GM18507 (cell line): ENCODE results near the gene TPRX1.
"Not testable (repeated sequence)": the region's sequence is repeated elsewhere in the genome, so short reads cannot be mapped to it uniquely, and the experiment has no call there.

ENCODE experiments used
- DNase-seq: peaks from one replicate; pipeline ENCODE4 v3.0.0; 2011; ENCODE audit warnings: low read depth; ENCODE audit not compliant: insufficient read length; ENCODE audit errors: extremely low spot score
- FAIRE-seq: peaks from 2 replicates; lab custom pipeline; 2011; peaks lifted over from hg19 to GRCh38; lab: Jason Lieb, UNC

Gene TPRX1, protein sequence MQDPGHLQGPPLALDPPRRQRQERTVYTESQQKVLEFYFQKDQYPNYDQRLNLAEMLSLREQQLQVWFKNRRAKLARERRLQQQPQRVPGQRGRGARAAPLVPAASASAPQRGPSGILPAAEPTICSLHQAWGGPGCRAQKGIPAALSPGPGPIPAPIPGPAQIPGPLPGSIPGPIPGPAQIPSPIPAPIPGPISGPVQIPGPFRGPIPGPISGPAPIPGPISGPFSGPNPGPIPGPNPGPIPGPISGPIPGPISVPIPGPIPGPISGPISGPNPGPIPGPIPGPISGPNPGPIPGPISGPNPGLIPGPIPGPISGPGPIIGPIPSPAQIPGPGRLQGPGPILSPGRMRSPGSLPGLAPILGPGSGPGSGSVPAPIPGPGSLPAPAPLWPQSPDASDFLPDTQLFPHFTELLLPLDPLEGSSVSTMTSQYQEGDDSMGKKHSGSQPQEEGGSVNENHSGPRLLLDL

DNA sequence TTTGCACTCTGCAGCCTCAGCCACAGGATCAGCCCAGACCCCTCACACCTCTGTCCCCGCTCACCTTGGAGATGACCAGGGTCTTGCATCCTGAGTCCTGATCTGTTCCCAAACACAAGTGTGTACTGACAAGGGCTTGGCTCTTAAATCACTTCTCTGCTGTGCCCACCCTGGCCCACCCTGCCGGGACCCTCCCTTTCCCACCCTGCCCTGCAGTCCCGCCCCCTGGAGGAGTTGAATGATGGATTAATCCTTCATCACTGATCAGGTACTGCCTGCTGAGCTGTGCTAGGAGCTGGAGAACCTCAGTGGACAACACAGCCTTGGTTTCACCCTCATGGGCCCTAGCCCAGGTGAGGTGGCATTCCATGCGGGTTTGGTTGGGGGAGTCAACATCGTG lies at the start of gene TPRX1:
Gene TPRX1, minus strand, starts transcription at position 101 of the 400 bp plus-strand sequence. Its CDS starts 12 bp downstream, at position 89.
- not testable (repeated sequence) for FAIRE-seq

GRCh38 chr19:47853003-47853402 lies 48.7 kb upstream of the TPRX1 start:
- no peak for FAIRE-seq
- no peak for DNase-seq

More for the DNA sequence above, at the start of gene TPRX1:
- DNase-seq = not testable (repeated sequence)

DNA sequence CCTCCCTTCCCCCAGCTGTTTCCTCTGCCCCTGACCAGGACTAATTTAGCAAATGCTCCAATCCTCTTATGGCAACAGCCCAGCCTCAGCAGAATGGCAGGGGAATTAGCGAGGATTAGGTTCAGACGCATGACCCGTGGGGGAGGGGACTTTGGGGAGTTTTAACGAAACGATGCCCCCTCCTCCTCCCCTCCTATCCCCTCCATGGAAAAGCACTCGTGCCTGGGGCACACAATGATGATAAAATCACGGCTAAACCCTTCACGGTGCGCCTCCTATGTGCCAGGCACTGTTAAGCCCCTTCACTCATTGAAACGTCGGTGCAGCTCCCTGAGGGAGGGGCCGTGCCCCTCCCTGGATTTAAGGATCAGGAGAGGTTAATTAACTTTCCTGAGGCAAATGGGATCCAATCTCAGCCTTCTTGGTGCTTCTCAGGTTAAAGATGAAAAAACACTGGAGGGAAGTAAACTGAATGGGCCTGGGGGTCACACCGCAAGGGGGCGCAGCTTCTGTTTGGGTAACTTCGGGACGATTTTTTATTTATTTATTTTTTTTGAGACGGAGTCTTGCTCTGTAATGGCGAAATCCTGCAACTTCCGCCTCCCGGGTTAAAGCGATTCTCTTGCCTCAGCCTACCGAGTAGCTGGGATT lies 44.6 kb upstream of the TPRX1 start:
- DNase-seq (no peak), FAIRE-seq (no peak)

DNA sequence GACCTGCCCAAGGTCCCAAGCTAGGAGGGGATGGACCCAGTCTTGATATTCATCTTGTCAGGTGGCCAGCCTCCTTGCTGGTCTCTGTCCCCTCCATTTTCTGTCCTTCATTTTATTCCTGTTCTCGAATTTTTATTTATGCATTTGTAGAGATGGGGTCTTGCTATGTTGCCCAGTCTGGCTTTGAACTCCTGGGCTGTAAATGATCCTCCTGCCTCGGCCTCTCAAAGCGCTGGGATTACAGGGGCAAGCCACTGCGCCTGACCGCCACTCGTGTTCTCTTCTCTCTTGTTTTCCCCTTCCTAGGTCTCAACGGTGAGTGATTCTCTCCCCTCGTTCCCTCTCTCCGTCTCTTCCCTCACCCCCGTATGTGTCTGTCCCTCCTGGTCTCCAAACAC lies 44.1 kb upstream of the TPRX1 start:
- no peak for FAIRE-seq

GRCh38 chr19:47842941-47843340 lies 38.6 kb upstream of the TPRX1 start:
- no peak for DNase-seq
- FAIRE-seq = no peak

More for the DNA sequence above, 44.1 kb upstream of the TPRX1 start:
- no peak for DNase-seq

DNA sequence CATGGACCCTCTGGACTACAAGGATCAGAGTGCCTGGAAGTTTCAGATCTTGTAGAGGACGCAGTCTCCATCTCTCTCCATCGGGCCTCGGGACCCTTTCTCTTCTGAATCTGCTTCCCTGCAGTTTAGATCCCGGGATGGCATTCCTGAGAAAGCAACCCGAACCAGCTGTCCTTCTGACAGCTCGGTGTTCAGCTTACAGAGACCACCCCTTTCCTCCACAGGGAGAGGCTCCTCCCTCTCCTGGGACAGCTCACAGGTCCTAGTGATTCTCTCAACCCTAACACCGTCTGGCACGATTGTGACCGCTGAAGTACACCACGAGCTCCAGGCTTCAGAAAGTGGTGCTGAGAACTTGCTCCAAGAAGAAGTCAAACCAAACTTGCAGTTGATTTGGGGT lies 35.6 kb upstream of the TPRX1 start:
- no peak for DNase-seq
- FAIRE-seq = no peak

- FAIRE-seq (no peak), DNase-seq (no peak)
These were observed 35.1 kb upstream of the TPRX1 start for GRCh38 chr19:47839411-47839810.

DNA sequence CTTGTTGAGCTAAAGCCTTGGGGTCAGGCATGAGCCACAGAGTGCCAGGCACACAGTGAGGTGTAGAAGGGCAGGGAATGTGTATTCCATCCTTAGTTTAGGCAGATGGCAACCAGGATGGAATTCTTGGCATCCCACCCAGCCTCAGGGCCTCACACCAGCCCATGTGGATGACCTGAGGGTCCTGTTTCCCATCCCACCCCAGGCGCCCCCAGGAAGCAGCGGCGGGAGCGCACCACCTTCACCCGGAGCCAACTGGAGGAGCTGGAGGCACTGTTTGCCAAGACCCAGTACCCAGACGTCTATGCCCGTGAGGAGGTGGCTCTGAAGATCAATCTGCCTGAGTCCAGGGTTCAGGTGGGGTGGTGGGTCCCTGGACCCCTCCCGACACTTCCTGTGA lies 31.7 kb upstream of the TPRX1 start:
- FAIRE-seq (no peak), DNase-seq (no peak)

DNA sequence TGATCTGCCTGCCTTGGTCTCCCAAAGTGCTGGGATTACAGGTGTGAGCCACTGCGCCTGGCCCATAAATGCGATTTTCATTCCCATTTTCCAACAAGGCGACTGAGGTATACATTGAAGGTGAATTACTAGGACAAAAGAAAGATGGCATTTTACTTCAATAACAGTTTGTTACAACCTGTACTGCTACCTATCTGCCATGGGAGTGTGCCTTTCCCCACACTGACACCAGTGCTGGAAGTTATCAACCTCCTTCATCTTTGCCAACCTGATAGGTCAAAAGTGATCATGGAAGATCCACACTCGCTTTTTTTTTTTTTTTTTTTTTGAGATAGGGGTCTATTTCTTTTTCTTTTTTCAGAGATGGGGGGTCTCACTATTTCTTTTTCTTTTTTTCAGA lies 28.4 kb upstream of the TPRX1 start:
- no peak for FAIRE-seq
- DNase-seq = no peak

DNA sequence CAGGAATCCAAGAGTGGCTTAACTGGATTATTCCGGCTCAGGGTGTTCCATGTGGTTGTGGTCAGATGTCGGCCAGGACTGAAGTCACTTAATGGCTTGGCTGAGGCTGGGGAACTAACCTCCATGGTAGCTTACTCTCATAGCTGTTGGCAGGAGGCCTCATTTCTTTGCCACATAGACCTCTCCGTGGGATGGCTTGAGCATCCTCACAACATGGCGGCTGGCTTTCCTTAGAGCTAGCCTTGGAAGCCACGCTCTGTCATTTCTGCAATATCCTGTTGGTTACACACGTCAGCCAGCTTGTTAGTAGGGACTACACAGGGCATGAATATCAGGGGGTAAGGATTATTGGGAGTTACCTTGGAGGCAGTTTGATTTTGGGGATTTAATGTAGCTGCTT lies 22.4 kb upstream of the TPRX1 start:
- DNase-seq (no peak), FAIRE-seq (no peak)

DNA sequence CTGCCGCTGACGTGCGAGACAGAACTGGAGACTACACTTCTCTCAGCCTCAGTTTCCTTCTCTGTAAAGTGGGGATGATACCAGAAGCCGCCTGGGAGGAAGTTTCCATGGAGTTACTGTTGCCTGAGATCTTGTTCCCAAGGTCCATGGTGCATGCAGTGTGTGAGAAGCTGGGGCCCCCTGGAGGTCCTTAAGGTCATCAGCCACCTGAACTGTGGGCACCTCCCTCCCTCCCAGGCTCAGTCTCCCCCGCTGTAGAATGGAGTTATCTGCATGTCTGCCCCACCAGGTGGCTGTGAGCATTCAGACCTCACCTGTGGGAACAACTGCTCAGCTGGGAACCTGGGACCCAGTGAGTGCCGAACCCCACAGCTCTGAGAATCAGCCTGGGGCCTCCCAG lies 20.0 kb upstream of the TPRX1 start:
- DNase-seq (no peak), FAIRE-seq (no peak)

- FAIRE-seq = no peak
These were observed 17.2 kb upstream of the TPRX1 start, which contains the start of gene CRX for GRCh38 chr19:47821460-47822020. CRX (plus strand) TSS chr19:47821937; CDS start chr19:47834444, 12,507 bp downstream.

GRCh38 chr19:47820410-47820809 lies 16.1 kb upstream of the TPRX1 start:
- FAIRE-seq (no peak), DNase-seq (no peak)

More at GRCh38 chr19:47821460-47822020, 17.2 kb upstream of the TPRX1 start, which contains the start of gene CRX:
- DNase-seq = no peak

GRCh38 chr19:47819858-47820257 lies 15.5 kb upstream of the TPRX1 start:
- DNase-seq (no peak), FAIRE-seq (no peak)

GRCh38 chr19:47818221-47818620 lies 13.9 kb upstream of the TPRX1 start:
- not testable (repeated sequence) for FAIRE-seq

DNA sequence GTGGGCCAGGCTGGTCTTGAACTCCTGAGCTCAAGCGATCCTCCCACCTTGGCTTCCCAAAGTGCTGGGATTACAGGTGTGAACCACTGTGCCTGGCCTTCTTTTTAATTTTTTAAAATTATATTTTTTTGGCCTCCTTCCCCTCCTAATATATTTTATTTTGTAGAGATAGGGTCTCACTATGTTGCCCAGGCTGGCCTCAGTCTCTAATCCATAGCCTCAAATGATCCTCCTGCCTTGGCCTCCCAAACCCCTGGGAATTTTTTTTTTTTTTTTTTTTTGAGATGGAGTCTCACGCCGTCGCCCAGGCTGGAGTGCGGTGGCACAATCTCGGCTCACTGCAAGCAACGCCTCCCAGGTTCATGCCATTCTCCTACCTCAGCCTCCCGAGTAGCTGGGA lies 11.9 kb upstream of the TPRX1 start:
- DNase-seq, FAIRE-seq: not testable (repeated sequence)

More at GRCh38 chr19:47818221-47818620, 13.9 kb upstream of the TPRX1 start:
- not testable (repeated sequence) for DNase-seq

- DNase-seq (no peak), FAIRE-seq (no peak)
These were observed 9.6 kb upstream of the TPRX1 start for GRCh38 chr19:47813995-47814328.

- DNase-seq = peak; percentile 47
These were observed 9.1 kb upstream of the TPRX1 start for GRCh38 chr19:47813304-47813994.

GRCh38 chr19:47806435-47806834 lies 2.1 kb upstream of the TPRX1 start:
- FAIRE-seq = no peak
- DNase-seq = no peak

More at GRCh38 chr19:47813304-47813994, 9.1 kb upstream of the TPRX1 start:
- peak; percentile 42 for FAIRE-seq

- FAIRE-seq = no peak
- DNase-seq = no peak
These were observed 962 bp upstream of the TPRX1 start for GRCh38 chr19:47805313-47805712.
